ENCODE measurements around the gene B4GALT2. TPM values are rescaled to one million over a fixed set of nuclear protein-coding genes. Genes with fewer than 3 reads are reported as not detected.
A peak's percentile ranks its signal among the peaks of the same experiment; 100 is the strongest.

B4GALT2 gene
- total and polyA plus RNA-seq, 2 donors (not counting 1 experiment from before 2014, with no cell fraction given), result 4.6 to 6.5 TPM

GRCh38 chr1:43934101-43934985 lies 44.7 kb upstream of the B4GALT2 start:
- no peak overlapping the region for H3K27ac Mint-ChIP-seq
- H3K4me3 ChIP-seq (ENCODE audit: control extremely low read depth in 1 of 5, extremely low read depth in 1 of 5, insufficient read depth in 1 of 5, low read depth in 2 of 5, low read length in 4 of 5), result no peak overlapping the region
- peak overlapping the region; percentile 70 for H3K4me2 ChIP-seq (replicated peaks; ENCODE audit: low read depth, low read length, poor library complexity, severe bottlenecking)
- H3K9me3 Mint-ChIP-seq (ENCODE audit: insufficient read depth), result no peaks in the 10 kb centered on the region
- no peaks in the 10 kb centered on the region for H3K79me2 ChIP-seq (ENCODE audit: control insufficient read depth, insufficient read depth, low read length)
- POLR2A ChIA-PET, result interaction anchor here (1.2 kb wide), 1 partner anchor 695 kb away, joined by 3 read pairs; no protein-coding TSS in a partner anchor
- peak overlapping the region; percentile 41 for H3K4me3 Mint-ChIP-seq
- H3K27me3 ChIP-seq (replicated peaks in 1 of 4; ENCODE audit: control extremely low read depth in 1 of 4, control insufficient read depth in 3 of 4, insufficient read depth in 4 of 4, low read length in 3 of 4), result peaks cover 0 to 44% (median 26%) of the 10 kb centered on the region in 4 experiments
- peak overlapping the region; percentile 55 for H2AFZ ChIP-seq (ENCODE audit: insufficient read depth, low read depth, low read length, poor library complexity, severe bottlenecking)
- no peaks in the 10 kb centered on the region for H4K20me1 ChIP-seq (ENCODE audit: control insufficient read depth, insufficient read depth, low read length, poor library complexity, severe bottlenecking)
- CTCF ChIA-PET, result interaction anchor here (0.6 to 10.3 kb wide), 34 partner anchors 9 to 1513 kb away, joined by 3 to 118 read pairs (median 4); partner anchors contain the start of genes ATP6V0B, DPH2, IPO13 and PTPRF
- H3K4me1 ChIP-seq (ENCODE audit: control insufficient read depth in 2 of 2, insufficient read depth in 2 of 2, low read length in 2 of 2), result peaks cover 29 to 30% of the 10 kb centered on the region in 2 donors
- intact Hi-C loops (cut with micrococcal nuclease), result loop anchor here (5.0 kb wide), 1 partner anchor 113 kb away; no protein-coding TSS in a partner anchor
- H3K9ac ChIP-seq (ENCODE audit: low read length), result peak overlapping the region; percentile 44
- H3K9me3 ChIP-seq (ENCODE audit: control extremely low read depth in 1 of 3, control insufficient read depth in 2 of 3, insufficient read depth in 1 of 3, low read length in 2 of 3), result peaks cover 0 to 14% (median 0%) of the 10 kb centered on the region in 3 donors
- no peak for TF ChIP-seq EZH2 (IDR thresholded peaks at IDR 0.05; ENCODE audit: borderline replicate concordance, insufficient read depth, low read depth, low read length, poor library complexity, severe bottlenecking)
- TF ChIP-seq CTCF (IDR thresholded peaks at IDR 0.05), result peak; percentile 69
- H3K36me3 ChIP-seq (replicated peaks in 1 of 2; ENCODE audit: control extremely low read depth in 1 of 2, control insufficient read depth in 1 of 2, extremely low read depth in 1 of 2, insufficient read depth in 2 of 2, low read length in 1 of 2), result no peaks in the 10 kb centered on the region
- H3K27ac ChIP-seq (ENCODE audit: low read length in 2 of 2), result no peak overlapping the region
- peak; percentile 59 for ATAC-seq (ENCODE audit: low read depth)
- 32% methylated on average over 13 of the region's 13 CpGs for WGBS (ENCODE audit: insufficient coverage)
- peaks cover 21% of the 10 kb centered on the region for H3K4me1 Mint-ChIP-seq
- DNase-seq, result peak; percentile 66
- peaks cover 26% of the 10 kb centered on the region for H3K27me3 Mint-ChIP-seq

GRCh38 chr1:43934986-43935324 lies 44.1 kb upstream of the B4GALT2 start:
- ChIA-PET CTCF (interaction anchor here (0.5 to 10.3 kb wide), 30 partner anchors 9 to 1514 kb away, joined by 3 to 118 read pairs (median 4); partner anchors contain the start of genes ATP6V0B, IPO13, PTPRF and ST3GAL3), POLR2A (no interaction called here)
- Histone ChIP-seq H3K79me2 (ENCODE audit: control insufficient read depth, insufficient read depth, low read length) (no peaks in the 10 kb centered on the region), H2AFZ (ENCODE audit: insufficient read depth, low read depth, low read length, poor library complexity, severe bottlenecking) (no peak overlapping the region), H3K36me3 (replicated peaks in 1 of 2; ENCODE audit: control extremely low read depth in 1 of 2, control insufficient read depth in 1 of 2, extremely low read depth in 1 of 2, insufficient read depth in 2 of 2, low read length in 1 of 2) (no peaks in the 10 kb centered on the region), H4K20me1 (ENCODE audit: control insufficient read depth, insufficient read depth, low read length, poor library complexity, severe bottlenecking) (no peaks in the 10 kb centered on the region), H3K27me3 (replicated peaks in 1 of 4; ENCODE audit: control extremely low read depth in 1 of 4, control insufficient read depth in 3 of 4, insufficient read depth in 4 of 4, low read length in 3 of 4) (peaks cover 0 to 44% (median 26%) of the 10 kb centered on the region in 4 experiments), H3K9me3 (ENCODE audit: control extremely low read depth in 1 of 3, control insufficient read depth in 2 of 3, insufficient read depth in 1 of 3, low read length in 2 of 3) (peaks cover 0 to 14% (median 0%) of the 10 kb centered on the region in 3 donors), H3K4me2 (replicated peaks; ENCODE audit: low read depth, low read length, poor library complexity, severe bottlenecking) (no peak overlapping the region), H3K27ac (ENCODE audit: low read length in 2 of 2) (no peak overlapping the region), H3K4me1 (ENCODE audit: control insufficient read depth in 2 of 2, insufficient read depth in 2 of 2, low read length in 2 of 2) (peaks cover 29 to 30% of the 10 kb centered on the region in 2 donors), H3K9ac (ENCODE audit: low read length) (no peak overlapping the region), H3K4me3 (ENCODE audit: control extremely low read depth in 1 of 5, extremely low read depth in 1 of 5, insufficient read depth in 1 of 5, low read depth in 2 of 5, low read length in 4 of 5) (no peak overlapping the region)
- WGBS (ENCODE audit: insufficient coverage), result 60% methylated on average over 4 of the region's 5 CpGs
- ATAC-seq (ENCODE audit: low read depth) (no peak), DNase-seq (no peak)
- Mint-ChIP-seq H3K4me3 (no peak overlapping the region), H3K4me1 (peaks cover 21% of the 10 kb centered on the region), H3K27ac (no peak overlapping the region), H3K9me3 (ENCODE audit: insufficient read depth) (no peaks in the 10 kb centered on the region), H3K27me3 (peaks cover 26% of the 10 kb centered on the region)
- intact Hi-C loops (cut with micrococcal nuclease), result loop anchor here (5.0 kb wide), 1 partner anchor 112 kb away; no protein-coding TSS in a partner anchor
- no peak for TF ChIP-seq CTCF (IDR thresholded peaks at IDR 0.05)
- no peak for TF ChIP-seq EZH2 (IDR thresholded peaks at IDR 0.05; ENCODE audit: borderline replicate concordance, insufficient read depth, low read depth, low read length, poor library complexity, severe bottlenecking)
